HepG2 (cell line): ENCODE measurements around the gene TMC8. TPM values are rescaled to one million over a fixed set of nuclear protein-coding genes. Genes with fewer than 3 reads are reported as not detected.

Experiments
- AGO2 ChIP-seq: fragments of 200-400 bp; formaldehyde crosslinking; optimal IDR thresholded peaks from 2 replicates; pipeline ENCODE3; 2017; ENCODE audit warnings: mild to moderate bottlenecking, low read depth, low read length, moderate library complexity
- DPF2 ChIP-seq: sonication (generic); formaldehyde crosslinking; IDR thresholded peaks from 2 replicates; pipeline ENCODE4 v1.4.0; 2020; ENCODE audit warnings: mild to moderate bottlenecking, low read depth, missing genetic modification reagents, borderline replicate concordance
- FOSL2 ChIP-seq: sonication (generic); formaldehyde crosslinking; IDR thresholded peaks from 2 replicates; pipeline ENCODE4 v1.4.0; 2020; ENCODE audit warnings: missing genetic modification reagents
- FOXM1 ChIP-seq: sonication (generic); formaldehyde crosslinking; IDR thresholded peaks from 2 replicates; pipeline ENCODE4 v1.5.0; 2020; ENCODE audit warnings: missing genetic modification reagents
- MAX ChIP-seq: IDR thresholded peaks from 2 replicates; pipeline ENCODE4 v1.6.1; 2012; ENCODE audit warnings: inconsistent platforms
- ZNF142 ChIP-seq: sonication (generic); formaldehyde crosslinking; IDR thresholded peaks from 2 replicates; pipeline ENCODE4 v1.4.0; 2020; ENCODE audit warnings: missing genetic modification reagents
- ZNF350 ChIP-seq: sonication (generic); formaldehyde crosslinking; IDR thresholded peaks from 2 replicates; pipeline ENCODE4 v1.4.0; 2020; ENCODE audit warnings: mild to moderate bottlenecking, low read depth, missing genetic modification reagents, borderline replicate concordance
- ZNF75D ChIP-seq: sonication (generic); formaldehyde crosslinking; IDR thresholded peaks from 2 replicates; pipeline ENCODE4 v1.8.1; 2023; ENCODE audit warnings: missing genetic modification reagents, mild to moderate bottlenecking, borderline replicate concordance
- ZSCAN25 ChIP-seq: sonication (generic); formaldehyde crosslinking; IDR thresholded peaks from 2 replicates; pipeline ENCODE4 v1.8.0; 2022; ENCODE audit warnings: mild to moderate bottlenecking, missing genetic modification reagents
- polyA plus RNA-seq, 8 experiments: library from polyadenylated mRNA; depleted of rRNA in 3 of 8; stranded (reverse) in 7 of 8; unstranded in 1 of 8; fragments of >200 nt; fragmentation: Illumina TruSeq in 4 of 8; extraction: Trizol in 4 of 8; gene quantifications; 2 replicates each; pipeline versions ENCODE4 v1.2.1 to v1.2.3, GENCODE V29; 2011 to 2016; ENCODE audit warnings: low read depth in 4 of 8, missing spikeins in 1 of 8, mixed read lengths in 1 of 8; ENCODE audit not compliant: insufficient read depth in 1 of 8
- total RNA-seq, 5 experiments: library from RNA; depleted of rRNA; stranded (reverse); fragments of >200 nt; fragmentation: Illumina TruSeq; extraction: Trizol; gene quantifications; 2 replicates each; pipeline ENCODE4 v1.2.3, GENCODE V29; 2016; ENCODE audit warnings: low read depth in 1 of 5

Gene TMC8
- total and polyA plus RNA-seq, 2 of the 13 experiments (the other 11 are each of a cell fraction or from before 2014, with no cell fraction given) = 0.53 to 7.8 TPM

GRCh38 chr17:78179372-78179771 lies 48.8 kb downstream of the TMC8 start (continued):
- TF ChIP-seq ZNF142 (CRISPR knock-in tag) (no peak), ZNF75D (CRISPR knock-in tag) (no peak), MAX (no peak), FOSL2 (peak; percentile 67), ZNF350 (CRISPR knock-in tag) (no peak), AGO2 (peak; percentile 73), ZSCAN25 (CRISPR knock-in tag) (no peak), FOXM1 (CRISPR knock-in tag) (no peak), DPF2 (no peak)
- TF ChIP-seq, all 625 proteins: peak for 4
